GM12892 (cell line): Measurements from ENCODE around the gene BCAN.

ENCODE experiments used
- POLR2A ChIP-seq: IDR thresholded peaks from 2 replicates; pipeline ENCODE4 v1.6.1; 2011; ENCODE audit warnings: low read depth, low read length, control low read depth
- POLR2AphosphoS5 ChIP-seq: IDR thresholded peaks from 2 replicates; pipeline ENCODE4 v1.6.1; 2011; ENCODE audit warnings: low read depth, low read length, control low read depth

DNA sequence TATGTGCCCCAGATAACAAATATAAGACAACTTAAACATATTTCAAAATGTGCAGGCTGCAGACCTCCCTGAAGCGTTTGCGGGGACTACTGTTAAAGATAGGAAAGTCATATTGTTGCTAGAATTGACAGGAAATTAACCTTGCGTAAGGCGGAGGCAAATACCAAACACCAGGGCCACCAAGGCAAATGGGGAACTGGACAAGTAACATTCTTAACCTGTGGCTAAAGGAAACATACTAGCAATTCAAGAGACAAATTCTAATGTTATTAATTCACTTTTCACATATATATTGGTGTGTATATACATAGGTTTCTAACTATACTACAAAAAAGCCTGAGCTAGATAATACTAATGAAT is 15.9 kb upstream of the BCAN start:
- no peak for TF ChIP-seq POLR2AphosphoS5
- no peak for TF ChIP-seq POLR2A
